CD14-positive monocyte (primary cell): ENCODE data around the gene MICB. TPM values are rescaled to one million over a fixed set of nuclear protein-coding genes. Genes with fewer than 3 reads are reported as not detected.

Experiments
- DNase-seq, 3 donors: peaks; one replicate each; pipeline ENCODE4 v3.0.0-alpha.2; 2011 to 2022
- H2AFZ ChIP-seq: 2 replicates; pipeline ENCODE4 v1.6.0; 2012; ENCODE audit warnings: mild to moderate bottlenecking, low read depth, low read length, inconsistent platforms; ENCODE audit not compliant: insufficient read depth, poor library complexity, severe bottlenecking
- H3K27ac ChIP-seq, 2 donors: 1 replicate in 1 of 2; 2 replicates in 1 of 2; pipeline ENCODE4 v1.5.1; 2012 to 2013; ENCODE audit warnings: low read length in 2 of 2, control low read depth in 1 of 2, inconsistent platforms in 1 of 2, low read depth in 1 of 2, mild to moderate bottlenecking in 1 of 2
- H3K27me3 ChIP-seq, 2 donors: one replicate each; pipeline versions ENCODE4 v1.6.0 to v1.6.1; 2011 to 2013; ENCODE audit warnings: low read length in 2 of 2; ENCODE audit not compliant: control insufficient read depth in 2 of 2, insufficient read depth in 2 of 2
- H3K36me3 ChIP-seq, 2 donors: replicated peaks in 1 of 2; 1 replicate in 1 of 2; 2 replicates in 1 of 2; pipeline versions ENCODE4 v1.5.1 to v1.6.1; 2012 to 2013; ENCODE audit warnings: low read length in 2 of 2, control low read depth in 1 of 2, inconsistent platforms in 1 of 2, mild to moderate bottlenecking in 1 of 2; ENCODE audit not compliant: insufficient read depth in 2 of 2, control insufficient read depth in 1 of 2
- H3K4me1 ChIP-seq, 2 donors: 1 replicate in 1 of 2; 2 replicates in 1 of 2; pipeline versions ENCODE4 v1.5.1 to v1.6.1; 2012 to 2013; ENCODE audit warnings: low read length in 2 of 2, control low read depth in 1 of 2, inconsistent platforms in 1 of 2, mild to moderate bottlenecking in 1 of 2, moderate library complexity in 1 of 2; ENCODE audit not compliant: insufficient read depth in 2 of 2, control insufficient read depth in 1 of 2
- H3K4me2 ChIP-seq: replicated peaks from 2 replicates; pipeline ENCODE3; 2012; ENCODE audit warnings: low read length, moderate library complexity, mild to moderate bottlenecking; ENCODE audit not compliant: poor library complexity, severe bottlenecking; ENCODE audit errors: extremely low read depth
- H3K4me3 ChIP-seq, 3 experiments: fragments of 200-600 bp in 1 of 3; sonication (generic) in 1 of 3; replicated peaks in 1 of 3; 1 replicate in 2 of 3; 2 replicates in 1 of 3; pipeline ENCODE4 v1.5.1; 2011 to 2013; ENCODE audit warnings: low read length in 3 of 3, mild to moderate bottlenecking in 3 of 3, control low read depth in 2 of 3, low read depth in 2 of 3, inconsistent platforms in 1 of 3, moderate library complexity in 1 of 3
- H3K79me2 ChIP-seq: 2 replicates; pipeline ENCODE4 v1.6.0; 2012; ENCODE audit warnings: mild to moderate bottlenecking, control low read depth, inconsistent platforms, low read length, moderate library complexity; ENCODE audit not compliant: insufficient read depth
- H3K9ac ChIP-seq: 2 replicates; pipeline ENCODE4 v1.6.0; 2017; ENCODE audit warnings: low read length, mild to moderate bottlenecking; ENCODE audit not compliant: insufficient read depth, poor library complexity, severe bottlenecking
- H3K9me3 ChIP-seq, 2 donors: replicated peaks in 1 of 2; 1 replicate in 1 of 2; 2 replicates in 1 of 2; pipeline versions ENCODE4 v1.5.1 to v1.6.1; 2012 to 2013; ENCODE audit warnings: low read length in 2 of 2, control low read depth in 1 of 2; ENCODE audit not compliant: control insufficient read depth in 1 of 2, insufficient read depth in 1 of 2
- H4K20me1 ChIP-seq: 2 replicates; pipeline ENCODE4 v1.6.0; 2012; ENCODE audit warnings: mild to moderate bottlenecking, low read length, control low read depth, moderate library complexity; ENCODE audit not compliant: insufficient read depth
- H3K27ac Mint-ChIP-seq, 7 donors: one replicate each; pipeline ENCODE4 v1.8.0; 2020; ENCODE audit warnings: mild to moderate bottlenecking in 7 of 7, mixed read lengths in 7 of 7, moderate library complexity in 6 of 7, inconsistent platforms in 2 of 7
- H3K27me3 Mint-ChIP-seq, 3 donors: one replicate each; pipeline ENCODE4 v1.8.0; 2021 to 2022; ENCODE audit warnings: low read depth in 3 of 3, mild to moderate bottlenecking in 3 of 3, mixed read lengths in 3 of 3, moderate library complexity in 3 of 3, inconsistent platforms in 1 of 3
- H3K36me3 Mint-ChIP-seq, 2 donors: one replicate each; pipeline ENCODE4 v1.8.0; 2020; ENCODE audit warnings: mixed read lengths in 2 of 2, inconsistent platforms in 1 of 2, mild to moderate bottlenecking in 1 of 2
- H3K4me1 Mint-ChIP-seq: one replicate; pipeline ENCODE4 v1.8.0; 2020; ENCODE audit warnings: mild to moderate bottlenecking, mixed read lengths
- H3K4me3 Mint-ChIP-seq, 2 donors: one replicate each; pipeline ENCODE4 v1.8.0; 2020; ENCODE audit warnings: mild to moderate bottlenecking in 2 of 2, mixed read lengths in 2 of 2, moderate library complexity in 1 of 2
- H3K9me3 Mint-ChIP-seq, 7 donors: one replicate each; pipeline ENCODE4 v1.8.0; 2020 to 2022; ENCODE audit warnings: mixed read lengths in 7 of 7, mild to moderate bottlenecking in 6 of 7, moderate library complexity in 6 of 7, inconsistent platforms in 2 of 7
- CTCF ChIP-seq: fragments of 200-600 bp; IDR thresholded peaks from one replicate; pipeline ENCODE4 v1.8.0; 2022; ENCODE audit warnings: antibody characterized with exemption, mild to moderate bottlenecking
- WGBS: methylation state at CpG from one replicate; pipeline ENCODE4 v1.1.5; 2013; ENCODE audit warnings: missing lambda C conversion rate; ENCODE audit not compliant: insufficient coverage; 5-methylcytosine and 5-hydroxymethylcytosine counted together
- intact Hi-C, 2 donors: fragments of 100-400 bp; cut with micrococcal nuclease; formaldehyde crosslinking; loops; one replicate each; pipeline versions ENCODE4 v1.15.0 to v1.15.1; 2023
- polyA plus RNA-seq, 3 donors: library from polyadenylated mRNA; depleted of rRNA in 1 of 3; unstranded in 2 of 3; stranded (reverse) in 1 of 3; fragments of 300-500 nt in 2 of 3; fragments of >200 nt in 1 of 3; fragmentation: Illumina TruSeq in 2 of 3; gene quantifications; 1 replicate in 2 of 3; 2 replicates in 1 of 3; pipeline ENCODE4 v1.2.3, GENCODE V29; 2012 to 2021

Gene MICB
- polyA plus RNA-seq, 3 donors, result 8.1 to 34.8 (median 11.4) TPM

DNA sequence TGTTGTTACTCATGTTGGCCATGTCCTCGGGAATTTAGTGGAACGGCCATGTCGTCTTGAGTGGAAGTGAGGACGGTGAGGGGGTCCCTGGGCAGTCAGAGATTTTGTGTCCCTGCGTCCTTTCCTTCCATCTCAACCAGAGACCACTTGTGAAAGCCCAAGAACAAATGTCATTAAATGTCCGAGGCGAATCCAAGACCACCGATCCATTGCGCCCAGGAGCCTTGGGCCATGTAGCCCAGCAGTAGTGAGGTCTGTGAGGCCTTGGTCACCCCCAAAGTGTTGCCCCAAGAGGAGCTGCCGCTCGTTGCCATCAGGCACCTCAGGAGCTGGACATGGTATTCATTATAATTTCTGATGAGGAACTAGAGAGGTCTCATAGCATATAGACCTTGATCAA lies 17.4 kb upstream of the MICB start:
- Histone ChIP-seq H3K9ac (no peak overlapping the region), H3K27me3 (no peaks in the 10 kb centered on the region), H3K4me2 (no peak overlapping the region), H2AFZ (no peak overlapping the region), H3K9me3 (no peaks in the 10 kb centered on the region), H3K36me3 (peaks cover 0 to 5% of the 10 kb centered on the region in 2 donors), H3K27ac (no peak overlapping the region), H3K4me3 (no peak overlapping the region), H4K20me1 (peaks cover 50% of the 10 kb centered on the region), H3K79me2 (no peaks in the 10 kb centered on the region), H3K4me1 (no peaks in the 10 kb centered on the region)
- H3K4me3 Mint-ChIP-seq, result no peak overlapping the region
- H3K9me3 Mint-ChIP-seq, result no peaks in the 10 kb centered on the region
- DNase-seq, result no peak
- H3K4me1 Mint-ChIP-seq, result peaks cover 1% of the 10 kb centered on the region
- intact Hi-C loops, result no loop called here
- no peak overlapping the region for H3K27ac Mint-ChIP-seq
- H3K36me3 Mint-ChIP-seq, result peaks cover 8 to 26% of the 10 kb centered on the region in 2 donors
- H3K27me3 Mint-ChIP-seq, result peaks cover 0 to 4% (median 1%) of the 10 kb centered on the region in 3 donors
- TF ChIP-seq CTCF, result no peak
- WGBS, result 67% methylated on average over 3 of the region's 11 CpGs

DNA sequence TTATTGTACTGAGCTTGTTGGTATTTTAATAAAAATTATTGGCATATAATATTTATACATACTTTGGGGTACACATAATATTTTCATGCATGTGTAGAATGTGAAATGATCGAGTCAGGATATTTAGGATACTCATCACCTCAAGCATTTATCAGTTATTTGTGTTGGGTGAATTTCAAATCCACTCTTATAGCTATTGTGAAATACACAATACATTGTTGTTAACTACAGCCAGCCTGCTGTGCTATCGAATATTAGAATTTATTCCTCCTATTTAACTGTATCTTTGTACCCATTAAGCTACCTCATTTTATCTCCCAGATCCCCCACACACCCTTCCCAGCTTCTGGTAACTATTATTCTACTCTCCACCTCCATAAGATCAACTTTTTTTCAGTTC lies 14.6 kb upstream of the MICB start:
- Mint-ChIP-seq H3K4me1 (peaks cover 1% of the 10 kb centered on the region), H3K27ac (no peak overlapping the region), H3K9me3 (peaks cover 0 to 1% (median 0%) of the 10 kb centered on the region in 7 donors), H3K36me3 (peaks cover 6 to 15% of the 10 kb centered on the region in 2 donors), H3K4me3 (no peak overlapping the region), H3K27me3 (peaks cover 0 to 1% (median 0%) of the 10 kb centered on the region in 3 donors)
- H3K9me3 ChIP-seq, result no peaks in the 10 kb centered on the region
- H4K20me1 ChIP-seq, result peaks cover 23% of the 10 kb centered on the region
- no peak overlapping the region for H3K4me3 ChIP-seq
- H3K9ac ChIP-seq, result no peak overlapping the region
- H3K4me2 ChIP-seq, result no peak overlapping the region
- H3K27ac ChIP-seq, result no peak overlapping the region
- H2AFZ ChIP-seq, result no peak overlapping the region
- intact Hi-C loops, result no loop called here
- no peak for TF ChIP-seq CTCF
- H3K4me1 ChIP-seq, result no peaks in the 10 kb centered on the region
- H3K27me3 ChIP-seq, result no peaks in the 10 kb centered on the region
- no peaks in the 10 kb centered on the region for H3K79me2 ChIP-seq
- H3K36me3 ChIP-seq, result peaks cover 3 to 5% of the 10 kb centered on the region in 2 donors
- DNase-seq, result no peak
- WGBS, result 86% methylated on average over 1 of the region's 2 CpGs
